ENCODE data around the gene GAS2L2. TPM values are rescaled to one million over a fixed set of nuclear protein-coding genes. Genes with fewer than 3 reads are reported as not detected.

GAS2L2 gene
- total and polyA plus RNA-seq, 2 experiments from 2014 or later = not detected

- Histone ChIP-seq H3K36me3 (ENCODE audit: low read depth) (no peaks in the 10 kb centered on the region), H3K9me2 (ENCODE audit: insufficient read depth) (no peaks in the 10 kb centered on the region), H4K20me1 (ENCODE audit: insufficient read depth) (no peaks in the 10 kb centered on the region), H3K27ac (no peak overlapping the region), H3K9me3 (ENCODE audit: low read depth) (no peaks in the 10 kb centered on the region), H2AFZ (no peak overlapping the region), H3K4me3 (no peak overlapping the region), H3K4me2 (ENCODE audit: unreplicated experiment) (no peak overlapping the region), H3K4me1 (ENCODE audit: insufficient read depth) (peaks cover 9% of the 10 kb centered on the region), H3K9ac (no peak overlapping the region), H3K27me3 (replicated peaks; ENCODE audit: insufficient read depth) (peaks cover 15% of the 10 kb centered on the region), H3F3A (ENCODE audit: insufficient read depth) (peaks cover 9% of the 10 kb centered on the region), H3K79me2 (ENCODE audit: insufficient read depth) (no peaks in the 10 kb centered on the region)
- no peak for DNase-seq
- WGBS, 2 experiments (ENCODE audit: low coverage in 1 of 2, low lambda C conversion rate in 2 of 2, missing lambda C conversion rate in 2 of 2) = 69 to 72% methylated on average over 19 to 20 of the region's 20 CpGs
- in situ Hi-C loops (cut with MboI) = no loop called here
- no peak for TF ChIP-seq EZH2 (IDR thresholded peaks at IDR 0.05; ENCODE audit: insufficient read depth, poor library complexity, severe bottlenecking)
- TF ChIP-seq EZH2phosphoT487 (IDR thresholded peaks at IDR 0.05; ENCODE audit: insufficient read depth, low read depth) = no peak
Observed at GRCh38 chr17:35773129-35773528, 20.1 kb upstream of the GAS2L2 start.

- DNase-seq = no peak
- Histone ChIP-seq H3K4me2 (ENCODE audit: unreplicated experiment) (no peak overlapping the region), H3K27ac (no peak overlapping the region), H3K9me3 (ENCODE audit: low read depth) (no peaks in the 10 kb centered on the region), H3F3A (ENCODE audit: insufficient read depth) (no peaks in the 10 kb centered on the region), H3K79me2 (ENCODE audit: insufficient read depth) (no peaks in the 10 kb centered on the region), H4K20me1 (ENCODE audit: insufficient read depth) (no peaks in the 10 kb centered on the region), H3K4me1 (ENCODE audit: insufficient read depth) (no peaks in the 10 kb centered on the region), H3K9ac (no peak overlapping the region), H3K4me3 (no peak overlapping the region), H3K9me2 (ENCODE audit: insufficient read depth) (no peaks in the 10 kb centered on the region), H3K36me3 (ENCODE audit: low read depth) (no peaks in the 10 kb centered on the region), H3K27me3 (replicated peaks; ENCODE audit: insufficient read depth) (peaks cover 21% of the 10 kb centered on the region), H2AFZ (no peak overlapping the region)
- in situ Hi-C loops (cut with MboI) = no loop called here
- TF ChIP-seq EZH2phosphoT487 (IDR thresholded peaks at IDR 0.05; ENCODE audit: insufficient read depth, low read depth) = no peak
- no peak for TF ChIP-seq EZH2 (IDR thresholded peaks at IDR 0.05; ENCODE audit: insufficient read depth, poor library complexity, severe bottlenecking)
- 88 to 90% methylated on average over 45 to 48 of the region's 48 CpGs for WGBS, 2 experiments (ENCODE audit: low coverage in 1 of 2, low lambda C conversion rate in 2 of 2, missing lambda C conversion rate in 2 of 2)
Observed at GRCh38 chr17:35769895-35770486, 17.0 kb upstream of the GAS2L2 start.

- Histone ChIP-seq H3K79me2 (ENCODE audit: insufficient read depth) (no peaks in the 10 kb centered on the region), H4K20me1 (ENCODE audit: insufficient read depth) (no peaks in the 10 kb centered on the region), H3K4me1 (ENCODE audit: insufficient read depth) (no peaks in the 10 kb centered on the region), H3K36me3 (ENCODE audit: low read depth) (no peaks in the 10 kb centered on the region), H3K9me2 (ENCODE audit: insufficient read depth) (no peaks in the 10 kb centered on the region), H3K27ac (no peak overlapping the region), H3K9ac (no peak overlapping the region), H3K4me3 (no peak overlapping the region), H2AFZ (no peak overlapping the region), H3K9me3 (ENCODE audit: low read depth) (no peaks in the 10 kb centered on the region), H3K4me2 (ENCODE audit: unreplicated experiment) (no peak overlapping the region), H3F3A (ENCODE audit: insufficient read depth) (no peaks in the 10 kb centered on the region), H3K27me3 (replicated peaks; ENCODE audit: insufficient read depth) (peaks cover 21% of the 10 kb centered on the region)
- in situ Hi-C loops (cut with MboI) = no loop called here
- 60 to 75% methylated on average over 2 of the region's 2 CpGs for WGBS, 2 experiments (ENCODE audit: low coverage in 1 of 2, low lambda C conversion rate in 2 of 2, missing lambda C conversion rate in 2 of 2)
- no peak for TF ChIP-seq EZH2 (IDR thresholded peaks at IDR 0.05; ENCODE audit: insufficient read depth, poor library complexity, severe bottlenecking)
- DNase-seq = no peak
Observed at GRCh38 chr17:35768797-35769196, 15.8 kb upstream of the GAS2L2 start.

- H3K27me3 ChIP-seq (replicated peaks; ENCODE audit: insufficient read depth) = peaks cover 10% of the 10 kb centered on the region
- H3K9ac ChIP-seq = no peak overlapping the region
- no peak overlapping the region for H3K4me3 ChIP-seq
- in situ Hi-C loops (cut with MboI) = no loop called here
- 23 to 25% methylated on average over 7 of the region's 7 CpGs for WGBS, 2 experiments (ENCODE audit: low coverage in 1 of 2, low lambda C conversion rate in 2 of 2, missing lambda C conversion rate in 2 of 2)
- H3F3A ChIP-seq (ENCODE audit: insufficient read depth) = no peaks in the 10 kb centered on the region
- no peaks in the 10 kb centered on the region for H4K20me1 ChIP-seq (ENCODE audit: insufficient read depth)
- TF ChIP-seq EZH2phosphoT487 (IDR thresholded peaks at IDR 0.05; ENCODE audit: insufficient read depth, low read depth) (no peak), EZH2 (IDR thresholded peaks at IDR 0.05; ENCODE audit: insufficient read depth, poor library complexity, severe bottlenecking) (no peak)
- no peaks in the 10 kb centered on the region for H3K4me1 ChIP-seq (ENCODE audit: insufficient read depth)
- H3K36me3 ChIP-seq (ENCODE audit: low read depth) = no peaks in the 10 kb centered on the region
- no peak overlapping the region for H3K27ac ChIP-seq
- no peaks in the 10 kb centered on the region for H3K79me2 ChIP-seq (ENCODE audit: insufficient read depth)
- no peaks in the 10 kb centered on the region for H3K9me2 ChIP-seq (ENCODE audit: insufficient read depth)
- H3K9me3 ChIP-seq (ENCODE audit: low read depth) = no peaks in the 10 kb centered on the region
- H3K4me2 ChIP-seq (ENCODE audit: unreplicated experiment) = no peak overlapping the region
- H2AFZ ChIP-seq = no peak overlapping the region
- DNase-seq = peak; percentile 75
Observed at GRCh38 chr17:35766903-35767510, 14.0 kb upstream of the GAS2L2 start.
